ENCODE measurements around the gene SLC12A4.
"Not testable (repeated sequence)": the region's sequence is repeated elsewhere in the genome, so short reads cannot be mapped to it uniquely, and the experiment has no call there.

The SLC12A4 gene

DNA sequence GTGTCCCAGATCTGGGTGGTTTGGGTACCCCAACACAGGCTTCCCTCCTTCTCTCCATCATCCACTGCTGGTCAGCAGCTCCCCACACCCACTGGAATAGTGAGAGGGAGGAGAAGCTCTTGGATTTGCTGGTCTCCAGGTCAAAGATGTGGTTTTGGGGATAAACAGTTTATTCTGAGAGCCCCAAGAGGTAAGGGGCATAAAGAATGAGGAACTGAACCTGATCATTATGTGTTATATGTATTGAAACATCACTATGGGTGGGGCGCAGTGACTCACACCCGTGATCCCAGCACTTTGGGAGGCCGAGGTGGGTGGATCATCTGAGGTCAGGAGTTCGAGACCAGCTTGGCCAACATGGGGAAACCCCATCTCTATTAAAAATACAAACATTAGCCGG lies 27.0 kb upstream of the SLC12A4 start:
- DNase-seq (ENCODE audit: insufficient read length, low spot score) (no peak), FAIRE-seq (no peak)
- no peak for TF ChIP-seq POLR2A (IDR thresholded peaks at IDR 0.05; ENCODE audit: low read depth, low read length)

DNA sequence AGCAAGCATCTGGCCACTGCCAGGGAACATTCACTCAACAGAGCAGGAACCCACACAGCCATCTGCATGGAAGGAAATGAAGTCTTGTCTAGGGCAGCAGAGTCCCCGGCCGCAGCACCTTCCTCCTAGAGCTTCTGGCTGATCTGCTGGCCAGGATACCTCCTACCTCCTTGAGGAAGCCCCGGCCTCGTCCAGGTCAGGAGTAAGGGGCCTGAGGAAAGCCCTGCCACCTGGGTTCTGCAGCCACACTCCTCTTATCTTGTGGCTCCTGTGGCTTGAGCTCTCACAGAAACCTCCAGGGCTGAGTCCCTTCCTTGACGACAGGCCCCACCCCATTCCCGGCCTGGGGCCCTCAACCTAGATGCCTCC lies 25.6 kb upstream of the SLC12A4 start:
- DNase-seq (ENCODE audit: insufficient read length, low spot score); FAIRE-seq: not testable (repeated sequence)

DNA sequence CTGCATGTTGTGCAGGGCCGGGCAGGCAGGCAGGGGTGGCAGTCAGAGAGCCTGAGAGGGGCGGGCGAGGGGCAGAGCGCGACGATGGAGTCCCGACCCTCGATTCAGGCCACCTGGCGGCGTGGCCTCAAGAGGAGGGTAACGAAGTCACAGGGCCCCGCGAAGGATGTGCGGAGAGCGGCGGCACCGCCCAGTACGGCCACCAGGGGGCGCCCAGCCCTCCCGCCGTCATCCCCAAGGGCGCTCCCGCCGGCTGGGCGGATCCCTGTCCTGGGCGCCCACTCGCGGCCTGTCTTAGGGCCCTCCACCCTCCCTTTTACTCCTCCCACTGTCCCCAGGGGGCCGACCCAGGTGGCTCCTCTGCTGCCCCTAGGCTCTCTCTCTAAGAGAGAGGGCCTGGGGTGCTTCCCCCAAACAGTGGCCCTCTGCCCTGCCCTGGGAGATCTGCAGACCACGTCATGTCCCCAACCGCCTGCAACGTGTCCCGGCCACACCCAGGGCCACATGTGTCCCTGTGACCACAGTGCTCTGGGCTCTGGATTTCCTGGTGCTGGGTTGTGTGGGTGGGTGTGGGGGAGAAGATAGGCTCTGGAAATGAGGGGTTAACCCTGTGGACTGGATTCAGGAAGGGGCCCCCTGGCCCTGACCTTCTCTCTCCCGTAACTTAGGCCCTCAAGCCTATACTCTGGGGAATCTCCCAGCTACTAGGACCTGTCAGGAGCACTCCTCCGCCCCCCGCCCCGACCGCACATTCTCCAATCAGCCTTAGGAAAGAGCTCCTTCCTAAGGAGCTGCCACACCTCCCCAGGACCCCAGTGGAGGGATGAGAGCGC lies 25.0 kb upstream of the SLC12A4 start:
- FAIRE-seq (no peak), DNase-seq (ENCODE audit: insufficient read length, low spot score) (peak; percentile 81)
- no peak for TF ChIP-seq POLR2A (IDR thresholded peaks at IDR 0.05; ENCODE audit: low read depth, low read length)

DNA sequence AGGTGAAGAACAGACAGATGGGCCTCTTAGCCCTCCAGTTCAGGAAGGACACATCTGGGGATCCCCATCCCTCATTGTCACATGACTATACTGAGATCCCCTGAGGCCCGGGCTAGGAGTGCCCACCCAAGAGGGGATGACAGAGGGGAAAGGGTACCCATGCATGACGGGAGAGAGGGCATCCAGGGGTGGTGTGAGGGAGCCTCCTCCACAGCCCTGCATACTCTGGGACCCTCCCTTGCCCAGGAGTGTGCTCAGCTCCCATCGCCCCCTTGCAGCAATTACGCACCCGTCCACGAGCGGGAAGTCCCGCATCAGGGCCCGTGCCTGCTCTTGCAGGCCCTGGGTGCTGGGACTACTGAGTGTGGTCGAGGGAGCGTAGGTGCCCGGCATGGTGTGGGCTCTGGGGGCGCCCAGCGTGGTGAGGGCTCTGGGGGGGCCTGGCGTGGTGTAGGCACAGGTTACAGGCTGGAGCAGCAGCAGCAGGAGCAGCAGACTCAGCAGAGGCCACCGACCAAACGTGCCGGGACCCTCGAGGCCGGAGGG lies 24.3 kb upstream of the SLC12A4 start:
- FAIRE-seq, result no peak
- TF ChIP-seq POLR2A (IDR thresholded peaks at IDR 0.05; ENCODE audit: low read depth, low read length), result no peak
- no peak for DNase-seq (ENCODE audit: insufficient read length, low spot score)

DNA sequence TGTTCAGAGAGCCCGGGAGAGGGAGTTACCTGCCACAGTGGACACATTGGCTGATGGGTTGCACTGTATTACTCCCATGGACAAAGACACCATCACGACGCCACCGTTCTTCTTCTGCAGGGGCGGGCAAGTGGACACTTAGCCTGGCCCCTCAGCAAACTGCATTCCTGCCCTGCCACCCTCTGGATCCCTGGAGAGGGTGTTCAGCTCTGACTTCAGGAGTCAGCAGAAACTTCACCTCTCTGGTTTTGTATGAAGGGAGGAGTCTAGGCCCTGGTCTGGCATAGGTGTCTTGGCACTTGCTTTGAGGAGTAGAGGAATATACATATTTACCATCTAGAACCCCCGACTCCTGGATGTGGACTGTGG lies 21.6 kb upstream of the SLC12A4 start:
- no peak for DNase-seq (ENCODE audit: insufficient read length, low spot score)
- FAIRE-seq, result no peak
- TF ChIP-seq POLR2A (IDR thresholded peaks at IDR 0.05; ENCODE audit: low read depth, low read length), result no peak

DNA sequence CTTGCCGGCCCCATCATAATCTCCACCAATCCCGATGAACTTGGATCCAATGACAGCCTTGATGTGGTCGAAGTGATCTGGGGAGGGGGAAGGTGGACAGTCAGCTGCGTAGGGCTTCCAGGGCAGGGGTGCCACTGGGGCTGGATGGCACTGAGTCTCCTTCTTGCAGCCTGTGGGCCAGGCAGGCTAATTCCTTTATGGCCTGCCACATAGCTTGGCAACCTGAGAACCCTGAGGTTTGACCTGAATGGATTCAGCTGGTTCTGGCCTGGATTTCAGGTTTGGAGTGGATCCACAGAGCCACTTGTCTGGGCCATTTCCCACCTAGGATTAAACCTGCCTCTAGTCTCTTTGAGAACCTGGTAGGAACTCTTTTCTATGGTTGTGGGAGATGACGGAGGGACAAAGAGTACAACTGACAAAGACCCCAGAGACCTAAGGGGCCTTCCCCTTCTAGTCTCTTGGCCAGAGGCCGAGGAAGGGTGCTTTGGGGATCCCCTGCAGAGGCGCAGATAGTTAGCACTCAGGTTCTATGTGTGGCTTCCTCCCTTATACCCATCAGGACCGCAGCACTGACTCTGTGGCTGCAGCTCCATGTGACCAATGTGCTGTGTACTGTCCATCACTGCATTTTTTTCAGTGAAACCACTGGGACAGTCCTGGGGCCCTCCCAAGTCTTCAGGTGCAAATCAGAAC lies 21.0 kb upstream of the SLC12A4 start:
- no peak for FAIRE-seq

DNA sequence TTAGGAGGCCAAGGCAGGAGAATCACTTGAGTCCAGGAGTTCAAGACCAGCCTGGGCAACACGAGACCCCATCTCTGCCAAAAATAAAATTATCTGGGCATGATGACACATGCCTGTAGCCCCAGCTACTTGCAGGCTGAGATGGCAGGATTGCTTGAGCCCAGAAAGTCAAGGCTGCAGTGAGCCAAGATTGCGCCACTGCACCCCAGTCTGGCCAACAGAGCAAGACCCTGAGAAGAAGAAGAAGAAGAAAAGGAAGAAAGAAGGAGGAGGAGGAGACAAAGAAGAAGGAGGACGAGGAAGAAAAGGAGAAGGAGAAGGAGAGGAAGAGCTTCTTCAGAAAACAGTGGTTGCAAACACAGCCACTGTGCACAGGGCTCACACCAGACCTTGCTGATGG lies 20.2 kb upstream of the SLC12A4 start:
- FAIRE-seq (no peak), DNase-seq (ENCODE audit: insufficient read length, low spot score) (no peak)
- no peak for TF ChIP-seq POLR2A (IDR thresholded peaks at IDR 0.05; ENCODE audit: low read depth, low read length)

More for the DNA sequence above, 21.0 kb upstream of the SLC12A4 start:
- no peak for TF ChIP-seq POLR2A (IDR thresholded peaks at IDR 0.05; ENCODE audit: low read depth, low read length)
- DNase-seq (ENCODE audit: insufficient read length, low spot score), result no peak

DNA sequence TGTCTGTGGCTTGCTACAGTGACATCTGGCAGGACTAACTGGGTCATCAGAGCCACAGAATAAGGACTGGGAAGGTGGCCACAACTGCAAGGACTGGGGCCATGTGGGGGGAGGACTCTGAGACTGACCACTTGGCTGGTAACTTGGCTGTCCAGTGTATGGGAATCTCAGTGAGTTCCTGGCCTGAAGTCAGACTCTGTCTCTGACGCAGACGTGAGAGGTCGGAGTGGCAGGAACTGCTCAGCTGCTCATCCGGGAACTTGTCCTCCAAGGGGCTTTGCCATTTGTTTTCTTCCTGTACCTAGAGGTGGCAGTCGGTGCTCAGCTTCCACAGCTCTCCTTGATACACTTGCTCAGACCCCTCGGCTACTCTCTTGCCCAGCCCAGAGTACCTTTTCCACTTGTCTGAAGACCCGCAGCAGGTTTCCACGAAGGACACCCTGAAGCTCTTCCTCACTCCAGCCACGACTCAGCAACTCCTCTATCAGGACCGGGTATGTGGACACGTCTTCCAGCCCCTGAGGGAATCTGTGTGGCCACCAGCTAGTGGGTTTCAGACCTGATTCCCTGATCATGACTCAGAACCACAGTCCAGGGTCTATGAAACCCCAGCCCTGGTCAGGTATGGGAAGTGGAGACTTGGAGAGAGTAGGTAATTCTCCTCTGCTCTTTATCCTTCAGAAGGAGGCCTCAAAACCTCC lies 19.2 kb upstream of the SLC12A4 start:
- no peak for DNase-seq (ENCODE audit: insufficient read length, low spot score)
- FAIRE-seq, result no peak

DNA sequence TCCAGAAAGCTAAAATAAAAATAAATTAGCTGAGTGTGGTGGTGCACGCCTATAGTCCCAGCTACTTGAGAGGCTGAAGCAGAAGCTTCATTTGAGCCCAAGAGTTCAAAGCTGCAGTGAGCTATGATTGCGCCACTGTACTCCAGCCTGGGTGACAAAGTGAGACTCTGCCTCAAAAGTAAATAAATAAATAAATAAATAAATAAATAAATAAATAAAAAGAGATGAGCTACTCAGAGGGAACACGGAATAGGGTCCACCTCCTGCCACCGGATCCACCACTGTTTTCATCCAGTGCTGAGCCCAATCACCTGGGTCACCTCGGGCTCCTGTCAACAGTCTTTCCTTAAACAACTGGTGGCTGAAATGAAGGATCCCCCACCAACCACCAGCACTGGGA lies 18.5 kb upstream of the SLC12A4 start:
- no peak for TF ChIP-seq POLR2A (IDR thresholded peaks at IDR 0.05; ENCODE audit: low read depth, low read length)
- no peak for FAIRE-seq

More for the DNA sequence above, 19.2 kb upstream of the SLC12A4 start:
- no peak for TF ChIP-seq POLR2A (IDR thresholded peaks at IDR 0.05; ENCODE audit: low read depth, low read length)

DNA sequence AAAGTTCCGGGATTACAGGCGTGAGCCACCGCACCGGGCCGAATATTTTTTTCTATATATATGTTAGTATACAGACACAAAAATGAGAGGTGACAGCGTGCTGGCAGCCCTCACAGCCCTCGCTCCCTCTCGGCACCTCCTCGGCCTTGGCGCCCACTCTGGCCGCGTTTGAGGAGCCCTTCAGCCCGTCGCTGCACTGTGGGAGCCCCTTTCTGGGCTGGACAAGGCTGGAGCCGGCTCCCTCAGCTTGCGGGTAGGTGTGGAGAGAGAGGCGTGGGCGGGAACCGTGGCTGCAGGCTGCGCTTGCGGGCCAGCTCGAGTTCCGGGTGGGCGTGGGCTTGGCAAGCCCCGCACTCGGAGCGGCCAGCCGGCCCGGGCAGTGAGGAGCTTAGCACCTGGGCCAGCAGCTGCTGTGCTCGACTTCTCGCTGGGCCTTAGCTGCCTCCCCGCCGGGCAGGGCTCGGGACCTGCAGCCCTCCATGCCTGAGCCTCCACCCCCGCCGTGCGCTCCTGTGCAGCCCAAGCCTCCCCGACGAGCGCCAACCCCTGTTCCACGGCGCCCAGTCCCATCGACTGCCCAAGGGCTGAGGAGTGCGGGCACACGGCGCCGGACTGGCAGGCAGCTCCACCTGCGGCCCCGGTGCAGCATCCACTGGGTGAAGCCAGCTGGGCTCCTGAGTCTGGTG lies 13.7 kb upstream of the SLC12A4 start:
- no peak for TF ChIP-seq POLR2A (IDR thresholded peaks at IDR 0.05; ENCODE audit: low read depth, low read length)
- no peak for FAIRE-seq
- no peak for DNase-seq (ENCODE audit: insufficient read length, low spot score)

More for the DNA sequence above, 18.5 kb upstream of the SLC12A4 start:
- DNase-seq (ENCODE audit: insufficient read length, low spot score), result no peak

DNA sequence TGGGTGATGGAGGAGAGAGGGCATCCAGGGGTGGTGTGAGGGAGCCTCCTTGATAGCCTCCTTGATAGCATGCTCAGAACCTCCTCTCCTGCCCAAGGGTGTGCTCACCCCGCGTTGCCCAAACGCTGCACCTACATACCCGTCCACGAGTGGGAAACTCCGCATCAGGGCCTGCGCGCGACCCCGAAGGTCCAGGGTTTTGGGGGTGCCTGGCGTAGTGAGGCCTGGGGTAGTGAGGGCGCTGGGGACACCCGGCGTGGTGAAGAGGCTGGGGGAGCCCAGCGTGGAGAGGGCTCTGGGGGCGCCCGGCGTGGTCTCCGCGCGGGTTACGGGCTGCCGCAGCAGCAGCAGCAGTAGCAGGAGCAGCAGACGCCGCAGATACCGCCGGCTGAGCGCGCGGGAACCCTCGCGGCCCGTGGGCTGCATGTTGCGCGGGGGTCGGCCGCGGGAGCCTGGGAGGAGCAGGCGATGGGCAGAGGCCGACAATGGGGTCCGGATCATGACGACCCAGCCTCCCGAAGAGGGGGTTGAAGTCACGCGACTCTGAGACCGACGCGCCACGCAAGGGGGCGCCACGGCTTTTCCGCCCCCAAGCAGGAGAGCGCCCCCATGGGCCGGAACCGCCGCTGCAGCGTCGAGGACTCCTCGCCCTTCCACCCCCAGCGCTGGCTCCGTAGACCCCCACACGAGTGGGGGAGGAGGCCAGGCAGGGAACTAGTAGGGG lies 11.7 kb upstream of the SLC12A4 start, which contains the start of gene DPEP3:
DPEP3 (minus strand) TSS at position 545 of the 724 bp plus-strand sequence; CDS start at position 426, 119 bp downstream.
- no peak for DNase-seq (ENCODE audit: insufficient read length, low spot score)
- no peak for FAIRE-seq
- TF ChIP-seq POLR2A (IDR thresholded peaks at IDR 0.05; ENCODE audit: low read depth, low read length), result no peak

DNA sequence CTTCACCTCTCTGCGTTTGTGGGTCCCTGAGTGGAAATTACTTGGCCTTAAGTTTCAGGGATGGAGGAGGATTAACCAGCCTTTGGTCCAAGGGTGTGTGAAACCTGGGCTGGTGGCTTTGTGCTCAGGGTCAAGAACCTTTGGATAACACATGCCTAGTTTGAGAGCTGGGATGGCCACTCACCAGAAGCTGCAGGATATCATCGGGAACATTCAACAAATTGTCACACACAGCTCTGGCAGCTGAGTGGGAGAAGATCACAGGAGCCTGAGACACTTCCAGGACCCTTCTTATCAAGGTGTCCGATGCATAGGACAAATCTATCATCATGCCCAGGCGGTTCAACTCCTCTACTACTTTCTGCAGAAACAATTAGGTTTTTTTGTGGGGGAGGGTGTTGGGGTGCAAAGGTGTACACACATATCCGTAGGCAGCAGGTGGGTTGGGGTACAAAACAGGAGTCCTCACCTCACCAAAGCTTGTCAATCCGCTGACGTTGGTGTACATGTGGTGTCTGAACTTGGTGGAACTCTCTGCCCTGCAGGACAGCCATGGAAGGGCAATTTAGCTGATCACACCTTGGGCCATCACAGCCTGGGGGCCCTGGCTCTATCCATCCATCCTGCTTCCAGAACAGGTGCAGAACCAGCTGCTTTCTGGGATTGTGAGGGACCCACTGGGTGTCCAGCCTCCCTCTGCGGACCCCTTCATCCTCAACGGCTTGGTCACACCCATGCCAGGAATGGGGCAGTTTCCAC lies 9.2 kb upstream of the SLC12A4 start:
- DNase-seq (ENCODE audit: insufficient read length, low spot score), result no peak
- FAIRE-seq, result no peak
- no peak for TF ChIP-seq POLR2A (IDR thresholded peaks at IDR 0.05; ENCODE audit: low read depth, low read length)
